ENCODE data around the gene HELZ.
"Not testable (repeated sequence)": the region's sequence is repeated elsewhere in the genome, so short reads cannot be mapped to it uniquely, and the experiment has no call there.

HELZ gene

GRCh38 chr17:67262435-67263117 lies 17.6 kb upstream of the HELZ start:
- no peak for DNase-seq

GRCh38 chr17:67260170-67260987 lies 15.4 kb upstream of the HELZ start:
- peak; percentile 38 for DNase-seq

- DNase-seq: no peak
Observed at GRCh38 chr17:67258821-67259468, 13.9 kb upstream of the HELZ start.

GRCh38 chr17:67256075-67256732 lies 11.2 kb upstream of the HELZ start:
- DNase-seq: no peak

GRCh38 chr17:67253384-67253783 lies 8.4 kb upstream of the HELZ start:
- DNase-seq: no peak

- not testable (repeated sequence) for DNase-seq
Observed at GRCh38 chr17:67251586-67251985, 6.6 kb upstream of the HELZ start.

- DNase-seq: no peak
Observed at GRCh38 chr17:67248291-67248690, 3.3 kb upstream of the HELZ start.

- no peak for DNase-seq
Observed at GRCh38 chr17:67247416-67247900, 2.5 kb upstream of the HELZ start.

- DNase-seq: no peak
Observed at GRCh38 chr17:67246653-67247415, 1.8 kb upstream of the HELZ start.

GRCh38 chr17:67246403-67246652 lies 1.3 kb upstream of the HELZ start:
- no peak for DNase-seq

GRCh38 chr17:67245694-67246402 lies 852 bp upstream of the HELZ start:
- DNase-seq: peak; percentile 47

GRCh38 chr17:67244431-67245072 lies 444 bp downstream of the HELZ start:
- DNase-seq: peak; percentile 35

GRCh38 chr17:67243284-67243683 lies 1.7 kb downstream of the HELZ start:
- no peak for DNase-seq

- DNase-seq: no peak
Observed at GRCh38 chr17:67241719-67242341, 3.2 kb downstream of the HELZ start.

GRCh38 chr17:67239597-67239996 lies 5.4 kb downstream of the HELZ start:
- no peak for DNase-seq

- no peak for DNase-seq
Observed at GRCh38 chr17:67238991-67239390, 6.0 kb downstream of the HELZ start.

GRCh38 chr17:67232441-67232840 lies 12.6 kb downstream of the HELZ start:
- DNase-seq: no peak

GRCh38 chr17:67229109-67229955 lies 15.7 kb downstream of the HELZ start:
- no peak for DNase-seq

GRCh38 chr17:67227488-67227887 lies 17.5 kb downstream of the HELZ start:
- DNase-seq: no peak

- DNase-seq: no peak
Observed at GRCh38 chr17:67225316-67225715, 19.7 kb downstream of the HELZ start.
